HG03521 (cell line): ENCODE data around the gene HTR7.
"Not testable (repeated sequence)": the region's sequence is repeated elsewhere in the genome, so short reads cannot be mapped to it uniquely, and the experiment has no call there.

Source experiments
- ATAC-seq: cut with Tn5 transposase; IDR thresholded peaks from one replicate; pipeline ENCODE4 v1.9.1; 2021; ENCODE audit warnings: mild to moderate bottlenecking, moderate library complexity; ENCODE audit not compliant: unreplicated experiment

The HTR7 gene

DNA sequence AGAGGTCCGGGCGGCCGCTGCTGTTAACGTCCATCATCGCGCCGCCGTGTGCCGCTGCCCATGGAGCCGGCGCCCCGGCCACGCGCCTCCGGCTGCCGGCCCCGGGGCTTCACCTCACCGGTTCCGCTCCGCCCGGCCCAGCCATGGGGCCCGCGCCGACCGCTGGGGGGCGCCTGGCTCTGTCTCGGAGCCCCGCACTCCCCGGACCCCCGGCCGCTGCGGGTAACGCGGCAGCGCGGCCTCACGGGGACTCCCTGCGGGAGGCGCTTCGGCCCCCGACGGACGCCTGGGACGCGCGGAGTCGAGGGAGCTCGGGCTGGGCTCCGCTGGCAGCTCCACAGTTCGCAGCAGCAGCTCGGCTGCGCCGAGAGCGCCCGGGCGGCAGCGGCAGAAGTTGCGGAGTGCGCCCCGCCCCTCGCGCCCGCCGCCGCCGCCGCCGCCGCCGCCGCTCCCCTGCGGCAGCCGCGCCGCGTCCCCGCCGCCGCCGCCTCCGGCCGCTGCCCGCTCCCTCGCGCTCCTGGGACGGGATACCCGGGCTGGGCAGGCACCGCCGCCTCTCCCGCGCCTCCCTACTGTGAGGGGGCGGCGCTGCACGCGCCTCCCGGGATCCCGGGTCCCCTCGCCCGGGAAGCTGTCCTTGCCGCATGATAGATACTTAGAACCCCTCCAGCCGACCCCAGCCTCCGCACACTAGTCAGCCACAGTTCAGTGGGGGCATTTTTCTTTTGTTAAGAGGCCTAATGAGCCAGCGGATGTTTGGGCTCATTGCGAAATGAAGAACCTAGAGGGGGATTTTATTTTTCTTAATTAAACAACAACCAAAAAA is at the start of gene HTR7:
Gene HTR7, minus strand, starts transcription at position 405 of the 826 bp plus-strand sequence. Its CDS starts 368 bp downstream, at position 37.
- peak; percentile 58 for ATAC-seq

DNA sequence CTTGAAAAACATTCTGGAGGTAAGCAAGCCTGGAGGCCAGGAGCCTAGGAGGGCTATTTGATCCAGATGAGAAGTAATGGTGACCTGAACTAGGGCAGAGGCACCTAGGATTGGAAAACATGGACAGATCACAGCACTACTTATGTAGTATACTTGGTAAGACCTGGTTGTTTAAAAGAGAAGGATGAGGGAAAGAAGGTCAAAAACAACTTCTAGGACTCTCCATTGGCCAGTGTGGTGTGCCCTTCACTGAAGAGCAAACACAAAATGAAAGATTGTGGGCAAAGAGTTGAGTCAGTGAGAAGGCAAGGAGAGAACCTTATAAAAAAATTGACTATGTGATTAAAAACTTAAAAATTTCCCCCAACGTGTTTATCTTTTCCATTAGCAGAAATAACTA is 48.8 kb upstream of the HTR7 start:
- ATAC-seq = no peak

DNA sequence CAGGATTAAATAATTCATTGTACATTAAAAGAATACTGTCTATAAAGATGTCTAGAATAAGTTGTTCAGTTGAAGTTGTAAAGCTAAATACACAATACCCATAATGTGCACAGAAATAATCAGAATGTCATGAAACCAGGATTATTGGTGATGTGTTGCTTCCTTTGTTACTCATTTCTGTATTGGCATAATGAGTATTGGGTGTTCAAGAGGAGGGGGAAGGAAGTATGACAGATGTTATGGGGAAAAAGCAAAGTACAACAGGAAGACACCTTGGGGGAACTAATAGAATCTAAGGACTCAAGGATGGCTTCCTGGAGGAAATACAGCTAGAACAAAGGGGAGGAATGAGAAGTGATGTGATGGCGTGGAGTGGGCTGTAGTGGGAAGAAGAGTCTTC is 48.1 kb upstream of the HTR7 start:
- no peak for ATAC-seq

GRCh38 chr10:90896916-90897315 is 39.1 kb upstream of the HTR7 start:
- not testable (repeated sequence) for ATAC-seq

- ATAC-seq = no peak
These were observed 35.4 kb upstream of the HTR7 start for GRCh38 chr10:90893190-90893589.

GRCh38 chr10:90890347-90890746 is 32.5 kb upstream of the HTR7 start:
- ATAC-seq = no peak

DNA sequence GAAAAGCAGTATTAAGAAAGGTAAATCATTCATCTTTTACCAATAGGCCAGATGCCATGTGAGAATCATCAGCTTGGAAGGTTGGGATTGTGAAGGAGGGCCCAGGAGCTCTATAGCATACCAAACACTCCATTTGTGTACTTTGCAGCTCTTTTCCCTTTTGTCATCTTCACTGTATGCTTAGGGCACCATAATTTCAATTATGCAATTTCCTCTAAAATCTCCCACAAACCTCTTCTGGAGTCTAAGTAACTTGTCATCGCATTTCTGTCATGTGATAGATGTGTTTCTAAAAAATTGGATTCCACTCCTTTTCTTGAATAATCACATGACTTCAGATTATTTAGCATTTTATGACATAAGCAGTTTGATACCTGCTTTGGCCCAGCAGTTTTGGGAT is 31.8 kb upstream of the HTR7 start:
- ATAC-seq = no peak

DNA sequence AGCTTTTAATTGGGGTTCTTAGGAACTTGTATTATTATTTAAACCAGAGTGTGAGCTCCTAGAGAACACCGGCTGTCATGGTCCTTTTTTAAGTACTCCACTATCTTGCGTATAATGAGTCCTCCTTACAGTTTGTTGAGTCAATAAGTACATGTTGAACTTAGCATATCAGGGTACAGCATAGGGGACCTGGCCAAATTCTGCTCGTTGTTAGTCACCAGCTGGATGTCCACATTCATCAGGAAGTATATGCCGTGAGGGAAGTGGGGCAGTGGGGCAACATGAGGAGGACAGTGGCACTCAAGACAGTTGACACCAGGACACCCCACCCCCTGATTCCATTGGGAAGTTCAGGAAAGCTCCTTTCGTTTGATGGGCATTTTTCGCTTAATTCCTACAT is 30.5 kb upstream of the HTR7 start:
- ATAC-seq = no peak

GRCh38 chr10:90887555-90887954 is 29.7 kb upstream of the HTR7 start:
- ATAC-seq = no peak

GRCh38 chr10:90885176-90885575 is 27.3 kb upstream of the HTR7 start:
- no peak for ATAC-seq

GRCh38 chr10:90884431-90884830 is 26.6 kb upstream of the HTR7 start:
- ATAC-seq = no peak

GRCh38 chr10:90880059-90880719 is 22.4 kb upstream of the HTR7 start:
- not testable (repeated sequence) for ATAC-seq

GRCh38 chr10:90879062-90879461 is 21.2 kb upstream of the HTR7 start:
- ATAC-seq = no peak

DNA sequence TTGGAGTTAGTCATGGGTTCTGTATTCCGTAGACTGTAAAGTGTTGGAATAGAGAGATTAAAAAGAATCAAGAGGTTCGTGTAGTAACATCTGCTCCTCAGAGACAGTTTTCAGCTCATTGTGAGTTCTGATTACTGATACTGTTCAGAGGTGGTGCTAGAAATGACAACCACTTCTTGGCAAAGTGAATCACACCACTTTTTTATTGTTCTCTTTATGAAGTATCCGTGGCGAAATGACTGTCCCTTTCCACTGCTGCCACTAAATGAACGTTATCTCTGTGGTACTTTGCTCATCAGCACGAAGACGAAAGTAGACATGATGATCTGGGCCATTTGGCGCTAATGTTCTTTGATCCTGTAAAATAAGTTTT is 14.8 kb upstream of the HTR7 start:
- no peak for ATAC-seq

DNA sequence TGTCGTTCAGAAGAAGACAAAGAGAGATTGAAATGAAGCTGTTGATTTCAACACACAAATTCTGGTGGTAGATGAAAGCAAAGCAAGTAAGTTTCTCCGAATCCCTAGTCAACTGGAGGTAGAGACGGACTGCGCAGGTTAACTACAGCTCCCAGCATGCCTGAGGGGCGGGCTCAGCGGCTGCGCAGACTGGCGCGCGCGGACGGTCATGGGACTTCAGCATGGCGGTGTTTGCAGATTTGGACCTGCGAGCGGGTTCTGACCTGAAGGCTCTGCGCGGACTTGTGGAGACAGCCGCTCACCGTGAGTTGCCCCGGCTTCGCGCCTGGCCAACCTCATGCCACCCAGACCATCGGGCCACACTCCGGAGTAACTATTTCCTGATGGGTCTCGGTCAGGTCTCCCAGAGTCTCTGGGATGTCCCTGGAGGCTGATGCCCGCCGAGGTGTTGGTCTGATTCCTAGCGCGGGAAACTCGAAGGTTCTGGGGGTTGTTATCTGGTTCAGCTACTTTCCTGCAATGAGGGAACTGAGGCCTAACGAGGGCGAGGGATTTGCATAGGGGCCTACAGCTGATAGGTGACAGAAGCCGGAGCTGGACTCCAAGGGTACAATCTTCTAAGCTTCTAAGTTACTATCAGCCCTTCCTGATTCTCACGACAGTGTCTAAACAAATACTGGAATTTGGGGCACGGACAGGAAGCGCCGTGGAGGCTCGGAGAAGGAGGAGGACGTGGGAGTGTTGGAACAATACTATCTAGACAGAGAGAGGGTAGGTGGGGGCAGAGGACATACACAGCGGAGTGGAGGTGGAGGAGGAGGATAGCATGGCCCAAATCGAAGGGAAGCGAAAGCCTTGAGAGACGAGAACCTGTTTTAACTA is 14.2 kb upstream of the HTR7 start, which contains the start of gene RPP30:
Gene RPP30, plus strand, starts transcription at position 209 of the 882 bp plus-strand sequence. Its CDS starts 13 bp downstream, at position 222.
- peak; percentile 94 for ATAC-seq

- ATAC-seq = peak; percentile 55
These were observed 13.5 kb upstream of the HTR7 start for GRCh38 chr10:90871279-90871765.

DNA sequence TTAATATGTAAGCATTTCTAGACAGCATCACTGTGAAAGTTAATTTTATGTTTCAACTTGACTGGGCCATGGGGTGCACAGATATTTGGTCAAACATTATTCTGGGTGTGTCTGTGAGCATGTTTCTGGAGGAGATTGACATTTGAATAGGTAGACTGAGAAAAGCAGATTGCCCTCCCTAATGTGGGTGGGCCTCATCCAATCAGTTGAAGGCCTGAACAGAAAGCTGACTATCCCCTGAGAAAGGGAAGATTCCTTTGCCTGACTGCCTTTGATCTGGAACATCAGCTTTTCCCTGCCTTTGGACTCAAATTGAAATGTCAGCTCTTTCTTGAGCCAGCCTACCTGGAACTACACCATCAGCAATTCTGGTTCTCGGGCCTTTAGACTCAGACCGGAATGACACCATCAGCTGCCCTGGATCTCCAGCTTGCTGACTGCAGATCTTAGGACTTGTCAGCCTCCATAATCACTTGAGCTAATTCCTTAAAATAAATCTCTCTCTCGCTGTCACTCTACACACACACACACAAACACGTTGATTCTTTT is 8.3 kb upstream of the HTR7 start:
- ATAC-seq = no peak

- no peak for ATAC-seq
These were observed 7.6 kb upstream of the HTR7 start for GRCh38 chr10:90865401-90865800.

DNA sequence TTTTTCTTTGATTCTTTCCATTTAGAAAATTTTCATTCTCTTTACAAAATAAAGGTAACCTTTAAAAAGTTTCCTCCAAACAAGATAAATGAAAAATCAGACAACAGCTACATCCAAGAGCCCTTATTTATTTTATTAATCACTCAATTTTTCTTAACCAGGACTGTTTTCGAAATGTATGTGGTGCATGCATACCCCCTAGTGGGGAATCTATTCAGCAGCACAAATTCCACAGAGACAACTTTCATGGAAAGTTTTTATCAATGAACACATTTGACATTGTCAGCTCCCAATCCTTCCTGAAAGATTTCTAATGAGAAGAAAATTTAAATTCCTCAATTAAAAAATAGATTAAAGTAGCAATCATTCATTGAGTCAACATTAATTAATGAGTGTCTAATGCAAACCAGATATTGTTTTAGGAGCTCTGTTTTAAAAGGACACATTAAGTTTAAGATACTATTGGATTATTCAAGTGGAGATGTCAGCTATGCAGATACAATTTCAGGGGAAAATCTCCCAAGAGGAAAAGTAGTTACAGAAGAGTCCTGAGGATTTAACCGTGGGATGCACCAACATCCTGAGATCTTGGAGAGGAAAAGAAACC is 5.2 kb upstream of the HTR7 start:
- no peak for ATAC-seq

DNA sequence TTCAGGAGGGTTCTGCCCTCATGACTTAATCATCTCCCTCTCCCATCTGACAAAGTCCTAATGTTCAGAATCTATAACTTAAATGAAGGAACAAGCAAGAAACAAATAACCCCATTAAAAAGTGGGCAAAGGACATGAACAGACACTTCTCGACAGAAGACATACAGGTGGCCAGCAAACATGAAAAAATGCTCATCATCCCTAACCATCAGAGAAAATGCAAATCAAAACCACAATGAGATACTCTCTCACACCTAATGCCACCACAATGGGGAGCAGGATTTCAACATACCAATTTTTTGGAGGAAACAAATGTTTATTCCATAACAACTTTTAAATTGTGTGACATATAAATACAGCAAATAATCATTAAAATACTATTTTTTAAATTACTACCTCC is 3.0 kb upstream of the HTR7 start:
- ATAC-seq = no peak
